NCI-H146 treated with DMSO at 0.1 percent for 48 hours (cell line): ENCODE data around the gene DLG2.

ENCODE experiments used
- DNase-seq: peaks from one replicate; lab custom pipeline; 2025; ENCODE audit not compliant: unreplicated experiment; lab: John Stamatoyannopoulos, UW

Gene DLG2

DNA sequence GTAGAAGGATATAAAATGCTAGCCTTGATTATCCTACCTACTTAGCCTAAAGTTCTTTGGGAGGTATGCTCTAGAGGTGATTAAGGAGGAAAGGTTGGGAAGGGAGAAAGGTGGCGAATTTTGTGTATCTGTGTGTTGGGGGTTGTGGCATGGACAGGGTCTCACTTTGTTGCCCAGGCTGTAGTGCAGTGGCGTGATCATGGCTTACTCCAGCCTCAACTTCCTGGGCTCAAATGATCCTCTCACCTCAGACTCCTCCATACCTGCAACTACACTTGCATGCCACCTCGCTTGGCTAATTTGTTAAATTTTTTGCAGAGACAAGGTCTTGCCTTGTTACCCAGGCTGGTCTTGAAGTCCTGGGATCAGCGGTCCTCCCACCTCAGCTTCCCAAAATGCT, 1094.8 kb downstream of the DLG2 start:
- no peak for DNase-seq

DNA sequence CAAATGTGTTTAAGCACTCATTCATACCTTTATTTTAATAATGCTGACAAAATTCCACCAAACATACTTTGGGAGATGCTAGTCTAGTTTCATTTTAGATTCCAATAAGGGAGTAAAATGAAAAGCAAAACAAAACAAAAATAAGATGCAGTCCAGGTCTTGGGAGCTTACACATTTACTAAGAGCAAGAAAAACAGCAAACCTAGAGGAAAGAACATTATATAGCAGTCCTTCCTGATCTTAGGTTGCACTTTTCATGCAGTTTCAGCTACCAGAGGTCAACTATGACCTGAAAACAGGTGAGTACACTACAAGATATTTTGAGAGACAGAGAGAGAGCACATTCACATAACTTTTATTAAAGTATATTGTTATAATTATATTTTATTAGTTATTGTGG, 1100.9 kb downstream of the DLG2 start:
- no peak for DNase-seq

DNA sequence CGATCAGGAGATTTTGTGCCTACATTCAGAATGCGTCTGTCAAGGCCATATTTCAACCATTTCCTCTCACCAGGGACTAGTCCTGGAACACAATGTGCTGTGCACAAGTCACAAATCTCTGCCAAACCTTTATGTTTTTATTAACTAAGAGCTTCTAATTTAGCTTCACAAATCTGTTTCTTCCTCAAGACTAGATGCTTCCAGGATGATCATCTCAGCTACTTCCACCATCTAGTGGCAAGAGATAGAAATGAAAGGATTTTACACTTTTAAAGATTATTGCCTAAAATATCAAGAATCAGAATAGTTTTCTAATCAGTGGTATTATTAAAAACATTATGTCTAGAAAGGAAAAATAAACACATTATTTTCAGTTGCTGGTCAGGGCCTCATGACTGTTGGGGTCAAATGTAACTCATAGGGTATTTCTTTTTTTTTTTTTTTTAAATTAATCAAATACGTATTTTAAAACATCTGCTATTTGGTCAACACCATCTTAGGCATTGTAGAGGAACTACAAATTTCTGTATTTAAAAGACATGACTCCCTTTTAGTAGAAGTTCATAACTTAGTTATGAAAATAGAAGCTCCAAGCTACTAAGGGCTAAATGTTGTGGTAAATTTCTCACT, 1102.6 kb downstream of the DLG2 start:
- no peak for DNase-seq

DNA sequence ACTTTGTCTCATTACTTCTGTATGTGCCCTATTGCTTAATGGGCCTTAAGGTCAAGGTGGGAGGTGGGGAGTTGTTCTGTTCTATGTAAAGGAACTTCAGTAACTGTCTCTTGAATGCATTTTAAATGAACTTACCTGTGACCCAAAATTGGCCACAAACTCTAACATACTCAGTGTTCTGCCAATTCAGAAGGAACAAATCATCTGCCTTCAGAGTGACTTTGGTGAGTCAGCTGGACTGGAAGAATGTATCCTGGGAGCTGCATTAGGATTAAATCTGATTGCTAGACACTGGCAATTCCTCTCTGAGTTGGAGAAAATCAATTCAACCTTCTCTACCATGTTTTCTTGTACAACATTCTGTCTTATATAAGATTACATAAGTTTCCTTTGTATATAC, 1104.8 kb downstream of the DLG2 start:
- DNase-seq: no peak

DNA sequence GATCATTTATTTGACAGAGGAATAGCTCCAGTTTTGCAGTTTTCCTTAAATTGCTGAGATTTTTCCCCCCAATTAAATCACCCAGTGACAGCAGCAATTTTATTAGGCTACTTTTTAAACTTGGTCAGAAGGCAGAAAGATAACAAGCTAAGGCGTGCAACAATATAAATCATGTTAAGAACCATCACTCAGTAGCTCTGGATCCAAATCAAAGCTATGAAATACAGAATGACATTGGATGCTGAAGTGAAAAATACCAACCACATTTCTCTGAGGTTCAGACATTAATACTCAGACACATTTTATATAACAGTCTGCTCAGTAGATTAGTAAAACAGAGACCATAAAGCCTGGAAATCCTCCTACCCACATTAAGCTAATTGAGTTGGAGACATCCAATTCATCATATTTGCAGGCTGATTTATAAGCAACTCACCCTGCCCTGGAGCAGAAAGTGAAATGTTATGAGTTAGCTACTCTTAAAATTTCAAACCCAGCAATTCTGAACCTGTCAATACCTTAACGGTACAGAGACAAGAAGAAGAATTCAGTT, 1108.4 kb downstream of the DLG2 start:
- DNase-seq: no peak

DNA sequence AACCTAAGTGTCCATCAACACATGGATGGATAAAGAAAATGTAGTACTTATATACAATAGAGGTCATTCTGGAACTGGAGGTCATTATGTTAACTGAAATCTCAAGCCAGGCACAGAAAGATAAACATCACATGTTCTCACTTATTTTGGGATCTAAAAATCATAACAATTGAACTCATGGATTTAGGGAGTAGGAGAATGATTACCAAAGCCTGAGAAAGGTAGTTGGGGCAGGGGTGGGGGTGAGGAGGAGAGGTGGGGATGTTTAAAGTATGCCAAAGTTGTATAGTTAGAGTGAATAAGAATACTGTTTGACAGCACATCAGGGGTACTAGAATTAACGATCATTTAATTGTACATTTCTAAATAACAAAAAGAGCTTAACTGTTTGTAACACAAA, 1112.7 kb downstream of the DLG2 start:
- no peak for DNase-seq

DNA sequence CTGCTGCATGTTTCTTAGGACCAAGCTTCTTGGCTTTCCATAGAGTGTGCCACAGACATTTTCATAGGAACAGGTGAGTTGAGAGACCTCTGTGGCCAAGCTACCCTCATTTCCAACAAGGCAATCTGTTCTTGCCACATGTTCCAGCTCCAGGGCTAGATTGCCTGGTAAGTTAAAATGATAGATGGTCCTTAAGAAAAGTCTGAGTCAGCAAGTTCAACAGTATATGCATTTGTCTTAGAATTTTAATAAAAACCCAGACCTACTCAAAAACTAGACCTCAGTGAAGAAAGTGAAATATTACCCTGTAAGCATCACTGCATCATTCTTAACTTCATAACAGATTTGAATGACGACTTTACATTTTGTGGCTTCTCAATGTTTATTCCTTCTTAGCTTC, 1123.6 kb downstream of the DLG2 start:
- DNase-seq: no peak

DNA sequence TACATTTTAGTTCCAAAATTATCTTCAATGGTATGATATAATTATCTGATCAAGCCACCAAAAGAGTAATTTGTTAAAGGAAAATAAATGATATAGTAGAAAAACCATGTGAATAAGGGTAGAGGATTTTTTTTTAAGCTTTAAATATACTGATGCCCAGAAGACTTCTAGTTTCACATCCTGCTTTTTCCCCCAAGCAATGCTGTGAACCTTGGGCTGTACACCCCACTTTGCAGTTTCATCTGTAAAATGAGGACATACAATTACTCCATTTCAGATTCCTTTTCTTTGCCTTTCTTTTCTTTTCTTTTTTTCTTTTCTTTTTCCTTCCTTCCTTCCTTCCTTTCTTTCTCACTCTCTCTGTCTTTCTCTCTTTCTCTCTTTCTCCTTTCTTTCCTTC, 1125.4 kb downstream of the DLG2 start:
- DNase-seq: no peak

DNA sequence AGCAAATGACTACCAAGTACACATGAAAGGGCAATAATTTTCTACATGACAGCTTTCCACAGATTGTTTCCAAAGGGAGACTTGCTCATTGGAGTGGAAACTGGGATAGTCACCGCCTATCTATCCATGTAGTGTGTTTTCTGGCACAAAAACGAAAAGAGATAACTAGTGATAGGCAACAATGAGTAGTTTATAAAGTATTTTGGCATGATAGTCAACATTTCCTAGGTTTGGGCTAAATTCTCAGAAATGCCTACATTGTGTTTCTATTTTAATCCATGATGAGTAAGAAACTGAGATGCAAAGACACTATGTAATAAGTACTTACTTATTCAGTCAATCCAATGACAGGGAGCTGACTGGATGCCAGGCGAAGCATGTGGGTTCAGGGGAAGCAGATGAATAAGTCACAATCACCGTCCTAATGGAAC, 1129.1 kb downstream of the DLG2 start:
- DNase-seq: no peak

DNA sequence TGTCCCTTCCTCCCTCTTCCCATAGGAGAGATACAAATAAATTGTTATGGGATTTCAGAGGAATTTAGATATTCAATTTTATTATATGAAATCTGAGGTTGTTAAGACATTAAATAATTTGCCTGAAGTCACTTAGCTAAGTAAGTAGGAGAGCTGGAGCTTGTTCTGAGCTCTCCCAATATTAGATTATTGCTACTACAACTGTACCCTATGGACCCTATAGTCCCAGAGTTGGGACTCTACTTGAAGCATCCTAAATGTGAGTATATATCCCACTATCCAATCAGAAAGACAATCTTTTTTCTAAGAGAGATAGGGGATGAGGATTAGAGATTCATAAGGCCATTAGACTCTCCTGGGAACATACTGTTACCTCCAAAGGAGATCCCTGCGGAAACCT, 1130.0 kb downstream of the DLG2 start:
- no peak for DNase-seq

DNA sequence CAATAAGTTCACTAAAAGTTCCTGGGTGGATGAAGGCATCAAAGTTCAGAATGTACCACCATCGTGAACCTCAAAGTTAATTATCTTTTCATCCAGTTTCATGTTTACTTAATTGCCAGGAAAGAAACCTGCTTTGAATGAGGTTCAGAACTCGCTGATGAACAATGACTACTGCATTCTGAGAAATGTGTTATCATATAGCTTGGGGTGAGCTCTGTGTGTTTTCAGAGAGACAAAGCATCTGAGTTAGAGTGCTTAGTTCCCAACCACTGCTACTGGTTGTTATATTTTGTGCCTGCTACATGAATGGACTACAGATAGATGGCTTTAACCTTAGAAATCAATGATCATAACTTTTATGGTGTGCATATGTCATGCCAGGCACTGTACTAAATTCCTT, 1131.0 kb downstream of the DLG2 start:
- no peak for DNase-seq

DNA sequence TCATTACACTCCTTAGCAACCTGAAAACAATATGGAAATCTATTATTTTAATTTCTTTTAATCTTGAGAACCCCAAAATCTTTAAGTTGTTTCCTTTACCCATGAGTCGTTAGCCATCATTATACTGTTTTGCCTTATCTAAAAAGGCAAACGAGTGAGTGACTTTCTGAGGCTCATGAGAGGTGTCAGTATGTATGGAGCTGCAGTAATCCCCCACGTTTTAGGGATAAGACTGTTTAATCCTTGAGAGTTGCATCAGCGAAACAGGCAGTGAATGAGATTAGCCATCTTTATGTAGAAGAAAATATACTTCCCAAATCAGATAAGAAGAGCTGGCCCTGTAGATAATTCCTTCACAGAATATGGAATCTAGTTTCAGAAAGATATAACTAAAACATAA, 1147.0 kb downstream of the DLG2 start:
- no peak for DNase-seq

DNA sequence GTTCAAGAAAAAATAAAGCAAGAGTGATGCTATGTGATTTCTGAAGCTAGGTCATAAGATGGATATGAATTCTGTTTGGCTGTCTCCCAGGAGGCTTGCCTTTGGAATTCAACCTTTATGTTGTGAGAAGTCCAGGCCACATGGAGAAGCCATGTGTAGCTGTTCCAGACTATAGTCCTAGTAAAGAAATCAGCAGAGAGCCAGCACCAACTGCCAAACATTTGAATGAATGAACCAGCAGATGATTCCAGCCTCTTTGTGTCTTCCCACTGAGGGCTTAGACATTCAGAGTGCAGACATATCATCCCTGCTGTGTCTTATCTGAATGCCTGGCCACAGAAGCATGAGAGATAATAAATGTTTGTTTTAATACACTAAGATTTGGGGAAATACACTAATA, 1150.6 kb downstream of the DLG2 start:
- no peak for DNase-seq

DNA sequence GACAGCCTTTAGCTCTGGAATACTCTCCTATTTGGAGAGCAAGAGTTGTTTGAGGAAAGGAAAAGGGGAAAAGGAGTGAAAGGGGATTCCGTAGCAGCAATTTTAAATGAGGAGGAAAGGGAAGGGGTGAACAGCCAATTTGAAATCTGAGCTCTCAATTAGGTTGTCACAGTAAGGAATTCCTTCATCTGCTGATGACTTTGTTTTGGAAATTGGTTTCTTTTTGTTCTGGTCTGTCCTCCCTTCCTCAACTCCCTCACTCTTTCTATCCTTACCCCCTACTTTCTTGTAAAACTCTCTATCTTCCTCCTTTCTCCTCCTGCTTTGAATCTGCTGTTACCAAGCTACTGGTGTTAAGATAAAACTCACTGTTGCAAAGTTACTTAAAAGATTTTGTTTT, 1155.6 kb downstream of the DLG2 start:
- DNase-seq: no peak

DNA sequence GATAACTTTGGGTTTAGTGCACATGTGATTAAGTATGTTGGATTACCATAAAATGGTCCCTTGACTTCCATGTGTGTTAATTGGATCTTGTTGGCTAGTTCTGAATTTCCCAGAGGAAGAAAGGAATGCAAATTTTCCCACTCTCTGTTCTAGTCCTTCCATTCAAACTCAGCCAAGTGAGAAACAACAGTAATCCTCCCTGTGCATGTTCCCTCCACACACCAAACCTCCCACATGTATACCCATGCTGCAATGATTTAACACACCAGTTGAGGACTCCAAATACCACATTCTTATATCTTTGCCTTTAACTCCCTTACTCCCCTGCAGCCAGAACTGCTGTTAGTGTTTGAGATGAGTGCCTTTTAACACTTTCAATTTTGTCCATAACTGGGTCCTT, 1158.9 kb downstream of the DLG2 start:
- no peak for DNase-seq

DNA sequence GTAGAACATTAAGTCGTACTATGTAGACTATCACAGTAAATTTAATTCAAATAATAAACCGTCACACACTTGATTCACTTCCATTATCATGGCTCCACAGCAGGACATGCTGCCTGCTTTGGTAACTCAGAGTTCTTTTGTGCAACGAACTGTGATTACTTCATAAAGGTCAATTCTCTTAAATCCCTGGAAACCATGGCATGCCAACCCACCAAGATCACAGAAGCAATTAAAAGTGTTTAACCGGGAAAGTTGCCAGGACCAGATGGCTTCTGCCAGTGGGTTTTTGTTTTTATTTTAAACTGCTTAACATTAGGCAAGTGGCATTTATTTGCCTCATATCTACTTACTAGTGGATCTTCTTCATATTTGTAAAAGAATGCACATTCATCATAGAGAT, 1162.1 kb downstream of the DLG2 start:
- DNase-seq: no peak

DNA sequence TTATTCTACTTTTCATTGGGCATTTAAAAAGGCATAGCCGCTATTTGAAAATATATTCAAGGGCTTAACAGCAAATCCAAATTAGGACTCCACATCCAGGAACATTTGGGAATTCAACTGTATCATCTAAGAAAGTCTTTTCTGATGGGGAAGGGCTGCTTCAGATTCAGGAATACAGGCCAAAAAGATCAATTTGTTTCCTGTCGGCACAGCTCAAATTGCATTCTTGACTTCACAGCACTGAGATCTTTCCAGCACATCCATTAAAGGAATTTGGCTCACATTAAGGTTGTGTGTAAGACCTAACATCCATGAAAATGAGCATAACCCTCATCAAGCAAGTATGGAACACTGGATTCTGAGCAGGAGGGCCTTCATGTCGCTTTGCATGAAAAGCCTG, 1171.5 kb downstream of the DLG2 start:
- no peak for DNase-seq

DNA sequence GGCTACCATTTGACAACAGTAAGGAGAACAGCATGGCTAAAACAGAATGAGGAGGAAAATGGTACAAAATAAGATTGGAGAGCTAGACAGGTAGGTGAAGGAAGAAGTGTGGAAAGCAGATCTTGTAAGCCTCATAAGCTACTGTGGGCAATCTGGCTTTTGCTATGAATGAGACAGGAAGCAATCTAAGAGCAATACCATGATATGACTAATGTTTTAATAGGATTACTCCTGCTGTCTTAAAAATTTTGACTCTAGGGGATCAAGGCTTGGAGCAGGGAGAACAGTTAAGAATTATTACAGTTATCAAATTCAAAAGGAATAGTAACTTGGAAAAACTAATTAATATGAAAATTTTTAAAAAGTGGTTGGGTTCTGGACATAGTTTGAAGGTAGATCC, 1174.9 kb downstream of the DLG2 start:
- DNase-seq: no peak

DNA sequence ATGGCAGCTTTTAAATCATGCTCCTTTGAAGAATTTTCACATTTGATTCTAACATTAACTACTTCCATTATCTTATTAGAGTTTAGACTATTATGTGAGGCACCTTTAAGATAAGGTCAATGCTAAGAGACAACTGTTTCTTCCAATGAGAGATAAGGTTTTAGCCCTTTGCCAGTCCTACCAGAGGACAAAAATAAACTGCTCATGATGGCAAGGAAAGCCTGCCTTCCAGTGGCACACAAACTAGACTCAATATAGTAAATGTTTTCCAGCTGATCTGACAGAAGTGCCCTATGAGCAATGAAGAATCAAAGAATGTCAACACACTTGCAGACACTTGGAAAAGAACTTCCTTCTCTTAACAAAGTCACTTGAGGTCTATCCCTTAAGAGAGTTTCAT, 1188.6 kb downstream of the DLG2 start:
- no peak for DNase-seq

DNA sequence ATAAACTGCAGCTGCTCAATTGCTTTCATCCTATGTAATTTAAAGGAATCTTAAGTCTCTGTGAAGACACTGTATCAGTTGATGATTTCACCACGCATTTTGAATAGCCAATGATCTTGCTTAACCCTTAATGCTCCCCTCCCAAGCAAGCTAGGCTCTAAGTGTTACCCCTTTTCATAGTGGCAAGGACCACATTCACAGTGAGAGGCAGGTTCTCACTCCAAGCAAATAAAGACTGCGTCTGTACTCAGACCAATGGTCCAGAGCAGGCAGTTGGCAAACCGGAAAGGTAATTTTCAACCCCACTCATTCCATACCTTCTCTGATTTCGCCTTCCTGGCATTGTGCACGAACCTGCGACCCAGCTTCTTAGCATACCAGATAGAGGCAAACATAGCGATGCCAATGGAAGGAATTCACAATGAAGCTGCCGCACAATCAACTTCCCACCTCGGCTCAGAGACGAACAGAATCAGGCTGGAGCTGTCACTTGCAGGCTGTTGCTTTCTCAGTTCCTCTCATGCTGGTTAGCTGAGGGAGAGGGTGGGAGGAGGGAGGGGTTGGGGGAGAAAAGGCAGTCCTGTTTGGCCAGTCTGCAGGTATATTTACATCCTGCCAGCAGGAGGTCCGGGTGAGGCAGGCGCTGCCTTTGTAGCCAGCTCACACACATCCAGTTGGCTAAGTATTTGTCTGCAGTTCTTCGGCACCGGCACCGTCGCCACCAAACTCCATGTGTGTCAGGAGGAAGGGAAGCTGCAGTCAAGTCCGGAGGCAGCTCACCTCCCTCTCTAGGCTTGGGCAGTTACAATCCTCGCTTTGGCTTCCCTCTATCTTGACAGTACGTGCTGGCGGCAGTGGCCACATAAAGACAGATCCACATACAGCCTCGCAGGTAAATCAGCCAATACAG, 1189.8 kb downstream of the DLG2 start:
- peak; percentile 61 for DNase-seq

DNA sequence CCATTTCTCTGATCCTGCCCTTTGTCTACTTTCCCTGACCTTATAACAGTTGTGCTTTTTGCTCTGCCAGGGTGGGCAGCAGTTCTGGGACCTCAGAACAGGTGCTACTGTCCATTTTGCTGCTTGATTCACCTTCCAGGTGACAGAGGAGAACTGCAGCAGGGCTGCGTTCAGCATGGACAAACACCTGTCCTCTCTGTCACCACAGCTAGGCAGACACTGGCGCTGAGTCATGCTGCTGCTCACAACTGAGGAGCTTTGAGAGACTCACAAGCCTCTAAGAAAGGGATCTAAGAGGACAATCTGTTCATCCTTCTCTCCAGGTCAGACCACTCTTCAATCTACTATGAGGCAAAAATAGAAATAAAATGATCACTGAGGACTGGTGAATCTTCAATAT, 1196.5 kb downstream of the DLG2 start:
- DNase-seq: peak; percentile 2

DNA sequence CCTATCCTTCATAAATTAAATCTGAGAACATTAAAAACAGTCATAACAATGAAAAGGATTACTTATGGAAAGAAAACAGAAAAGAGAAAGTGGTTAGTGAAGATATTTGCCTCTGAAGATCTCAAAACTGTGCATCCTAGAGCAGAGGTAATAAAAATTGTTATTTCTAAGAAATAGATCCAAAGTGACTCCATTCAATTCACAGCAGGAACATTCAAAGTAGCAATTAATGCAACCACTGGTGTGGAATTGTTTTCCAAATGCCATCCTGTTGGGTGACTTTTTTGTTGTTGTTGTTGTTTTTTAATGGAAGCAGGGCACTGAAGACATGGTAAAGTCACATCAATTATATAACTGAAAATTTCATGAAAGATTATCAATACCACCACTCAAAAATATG, 1201.5 kb downstream of the DLG2 start:
- no peak for DNase-seq
